Mononuclear cell (primary cell): ENCODE measurements around the gene SLC26A8. TPM values are rescaled to one million over a fixed set of nuclear protein-coding genes. Genes with fewer than 3 reads are reported as not detected.

Experiments
- total RNA-seq: library from RNA; depleted of rRNA; stranded (reverse); fragments of >200 nt; gene quantifications from one replicate; pipeline ENCODE4 v1.2.3, GENCODE V29; 2012

The SLC26A8 gene
- total RNA-seq, 1 donor = 0.10 TPM

Other genes starting within 250 kb of the SLC26A8 start
- gene CLPSL2, start 248.0 kb downstream of the SLC26A8 start, total RNA-seq = not detected
- not detected for gene CLPSL1, start 243.6 kb downstream of the SLC26A8 start, total RNA-seq
- gene CLPS, start 227.3 kb downstream of the SLC26A8 start, total RNA-seq = not detected
- not detected for gene LHFPL5, start 219.3 kb downstream of the SLC26A8 start, total RNA-seq
- 70.7 TPM for gene SRPK1, start 103.5 kb downstream of the SLC26A8 start, total RNA-seq
- 86.9 TPM for gene MAPK14, start 3.2 kb upstream of the SLC26A8 start, total RNA-seq
- 16.9 TPM for gene MAPK13, start 105.9 kb upstream of the SLC26A8 start, total RNA-seq
- 24.0 TPM for gene BRPF3, start 172.1 kb upstream of the SLC26A8 start, total RNA-seq
- 1.2 TPM for gene PNPLA1, start 245.4 kb upstream of the SLC26A8 start, total RNA-seq